H1 (cell line): ENCODE results near the gene ERICH2. TPM values are rescaled to one million over a fixed set of nuclear protein-coding genes. Genes with fewer than 3 reads are reported as not detected.

Source experiments
- CHD2 ChIP-seq: IDR thresholded peaks from 2 replicates; pipeline ENCODE4 v1.6.1; 2012; ENCODE audit warnings: low read length, improper control_type of control experiment
- CREB1 ChIP-seq: IDR thresholded peaks from 2 replicates; pipeline ENCODE4 v1.6.1; 2012; ENCODE audit warnings: inconsistent platforms
- KDM4A ChIP-seq: IDR thresholded peaks from one replicate; pipeline ENCODE4 v1.7.1; 2012; ENCODE audit warnings: low read depth, mild to moderate bottlenecking, moderate library complexity, low read length, inconsistent platforms; ENCODE audit not compliant: severe bottlenecking
- KDM5A ChIP-seq: fragments of 200-600 bp; IDR thresholded peaks from 2 replicates; pipeline ENCODE4 v1.7.1; 2012; ENCODE audit warnings: mild to moderate bottlenecking, low read length, inconsistent platforms, mixed read lengths
- POLR2AphosphoS5 ChIP-seq: IDR thresholded peaks from 2 replicates; pipeline ENCODE4 v1.6.1; 2011; ENCODE audit warnings: low read depth, low read length
- RBBP5 ChIP-seq: IDR thresholded peaks from 2 replicates; pipeline ENCODE4 v1.7.1; 2012; ENCODE audit warnings: low read depth, mild to moderate bottlenecking, inconsistent platforms, low read length, moderate library complexity, borderline replicate concordance
- SUZ12 ChIP-seq: fragments of 200-600 bp; sonication (generic); IDR thresholded peaks from 2 replicates; pipeline ENCODE4 v1.6.1; 2012; ENCODE audit warnings: mild to moderate bottlenecking, inconsistent platforms, low read length, moderate library complexity, mixed read lengths
- TAF1 ChIP-seq: IDR thresholded peaks from 2 replicates; pipeline ENCODE4 v1.6.1; 2011; ENCODE audit warnings: mild to moderate bottlenecking, low read depth, low read length
- polyA plus RNA-seq, 7 experiments: library from polyadenylated mRNA; depleted of rRNA in 3 of 7; stranded (reverse) in 5 of 7; unstranded in 2 of 7; fragments of >200 nt in 5 of 7; fragments of 200-250 nt in 2 of 7; gene quantifications; 1 replicate in 5 of 7; 2 replicates in 1 of 7; 4 replicates in 1 of 7; pipeline versions ENCODE4 v1.2.1 to v1.2.3, GENCODE V29; 2011 to 2013; ENCODE audit warnings: missing spikeins in 2 of 7, mixed read lengths in 2 of 7
- total RNA-seq: library from RNA; stranded (reverse); fragmentation: NEBNext Ultra II Directional; extraction: Animal tissue kit (Norgen Biotek cat#: 25700); gene quantifications from 2 replicates; pipeline ENCODE4 v1.2.1, GENCODE V29; 2021
- TF ChIP-seq, protein P1 (sequence below): fragments of 300-600 bp; sonication (generic); IDR thresholded peaks from 2 replicates; pipeline ENCODE4 v1.7.1; 2012; ENCODE audit warnings: low read length, moderate library complexity, mild to moderate bottlenecking, inconsistent platforms; ENCODE audit not compliant: insufficient replicate concordance
- TF ChIP-seq, protein P2 (sequence below): IDR thresholded peaks from 2 replicates; pipeline ENCODE4 v1.6.1; 2012; ENCODE audit warnings: inconsistent platforms

Gene ERICH2
- total and polyA plus RNA-seq, 2 of the 8 experiments (the other 6 are each of a cell fraction or from before 2014, with no cell fraction given): 0.20 to 2.1 TPM

DNA sequence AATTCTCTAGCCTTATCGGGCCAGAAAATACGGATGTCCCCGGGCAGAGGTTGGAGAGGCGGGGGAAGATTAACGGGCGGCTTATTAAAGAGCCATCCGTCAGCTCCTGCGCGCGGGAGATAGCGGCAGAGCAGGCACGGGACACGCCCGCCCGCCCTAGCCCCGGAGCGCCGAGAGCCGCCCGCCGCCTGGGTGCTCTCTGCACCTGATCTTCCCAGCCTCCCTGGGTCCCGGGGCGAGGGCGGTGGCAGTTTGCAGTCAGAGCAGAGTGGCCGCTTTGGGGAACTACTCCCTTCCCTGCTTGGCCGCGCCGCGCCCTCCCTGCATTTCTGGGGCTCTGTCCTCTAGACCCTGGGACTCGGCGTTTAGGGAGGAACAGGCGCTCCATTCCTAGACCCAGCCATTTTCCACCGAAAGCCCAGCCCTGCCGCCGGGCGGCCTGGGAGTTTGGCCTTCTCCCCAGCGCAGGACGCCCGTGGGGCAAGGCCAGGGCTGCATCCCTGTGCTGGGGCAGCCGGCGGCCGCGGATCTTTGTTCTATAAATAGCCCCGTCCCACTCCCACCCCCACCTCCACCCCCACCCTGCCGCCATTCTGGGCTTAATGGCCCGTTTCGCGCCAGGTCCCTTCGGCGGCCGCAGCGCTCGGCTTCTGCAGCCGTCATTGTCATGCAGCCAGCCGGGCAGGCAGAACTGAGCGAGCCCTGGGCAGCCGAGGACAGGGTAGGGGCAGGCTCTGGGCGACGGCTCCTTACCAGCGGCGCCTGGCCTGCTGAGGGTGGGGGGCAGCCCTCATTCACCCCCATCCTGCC is 53.1 kb downstream of the ERICH2 start (continued):
- TF ChIP-seq, protein P1, sequence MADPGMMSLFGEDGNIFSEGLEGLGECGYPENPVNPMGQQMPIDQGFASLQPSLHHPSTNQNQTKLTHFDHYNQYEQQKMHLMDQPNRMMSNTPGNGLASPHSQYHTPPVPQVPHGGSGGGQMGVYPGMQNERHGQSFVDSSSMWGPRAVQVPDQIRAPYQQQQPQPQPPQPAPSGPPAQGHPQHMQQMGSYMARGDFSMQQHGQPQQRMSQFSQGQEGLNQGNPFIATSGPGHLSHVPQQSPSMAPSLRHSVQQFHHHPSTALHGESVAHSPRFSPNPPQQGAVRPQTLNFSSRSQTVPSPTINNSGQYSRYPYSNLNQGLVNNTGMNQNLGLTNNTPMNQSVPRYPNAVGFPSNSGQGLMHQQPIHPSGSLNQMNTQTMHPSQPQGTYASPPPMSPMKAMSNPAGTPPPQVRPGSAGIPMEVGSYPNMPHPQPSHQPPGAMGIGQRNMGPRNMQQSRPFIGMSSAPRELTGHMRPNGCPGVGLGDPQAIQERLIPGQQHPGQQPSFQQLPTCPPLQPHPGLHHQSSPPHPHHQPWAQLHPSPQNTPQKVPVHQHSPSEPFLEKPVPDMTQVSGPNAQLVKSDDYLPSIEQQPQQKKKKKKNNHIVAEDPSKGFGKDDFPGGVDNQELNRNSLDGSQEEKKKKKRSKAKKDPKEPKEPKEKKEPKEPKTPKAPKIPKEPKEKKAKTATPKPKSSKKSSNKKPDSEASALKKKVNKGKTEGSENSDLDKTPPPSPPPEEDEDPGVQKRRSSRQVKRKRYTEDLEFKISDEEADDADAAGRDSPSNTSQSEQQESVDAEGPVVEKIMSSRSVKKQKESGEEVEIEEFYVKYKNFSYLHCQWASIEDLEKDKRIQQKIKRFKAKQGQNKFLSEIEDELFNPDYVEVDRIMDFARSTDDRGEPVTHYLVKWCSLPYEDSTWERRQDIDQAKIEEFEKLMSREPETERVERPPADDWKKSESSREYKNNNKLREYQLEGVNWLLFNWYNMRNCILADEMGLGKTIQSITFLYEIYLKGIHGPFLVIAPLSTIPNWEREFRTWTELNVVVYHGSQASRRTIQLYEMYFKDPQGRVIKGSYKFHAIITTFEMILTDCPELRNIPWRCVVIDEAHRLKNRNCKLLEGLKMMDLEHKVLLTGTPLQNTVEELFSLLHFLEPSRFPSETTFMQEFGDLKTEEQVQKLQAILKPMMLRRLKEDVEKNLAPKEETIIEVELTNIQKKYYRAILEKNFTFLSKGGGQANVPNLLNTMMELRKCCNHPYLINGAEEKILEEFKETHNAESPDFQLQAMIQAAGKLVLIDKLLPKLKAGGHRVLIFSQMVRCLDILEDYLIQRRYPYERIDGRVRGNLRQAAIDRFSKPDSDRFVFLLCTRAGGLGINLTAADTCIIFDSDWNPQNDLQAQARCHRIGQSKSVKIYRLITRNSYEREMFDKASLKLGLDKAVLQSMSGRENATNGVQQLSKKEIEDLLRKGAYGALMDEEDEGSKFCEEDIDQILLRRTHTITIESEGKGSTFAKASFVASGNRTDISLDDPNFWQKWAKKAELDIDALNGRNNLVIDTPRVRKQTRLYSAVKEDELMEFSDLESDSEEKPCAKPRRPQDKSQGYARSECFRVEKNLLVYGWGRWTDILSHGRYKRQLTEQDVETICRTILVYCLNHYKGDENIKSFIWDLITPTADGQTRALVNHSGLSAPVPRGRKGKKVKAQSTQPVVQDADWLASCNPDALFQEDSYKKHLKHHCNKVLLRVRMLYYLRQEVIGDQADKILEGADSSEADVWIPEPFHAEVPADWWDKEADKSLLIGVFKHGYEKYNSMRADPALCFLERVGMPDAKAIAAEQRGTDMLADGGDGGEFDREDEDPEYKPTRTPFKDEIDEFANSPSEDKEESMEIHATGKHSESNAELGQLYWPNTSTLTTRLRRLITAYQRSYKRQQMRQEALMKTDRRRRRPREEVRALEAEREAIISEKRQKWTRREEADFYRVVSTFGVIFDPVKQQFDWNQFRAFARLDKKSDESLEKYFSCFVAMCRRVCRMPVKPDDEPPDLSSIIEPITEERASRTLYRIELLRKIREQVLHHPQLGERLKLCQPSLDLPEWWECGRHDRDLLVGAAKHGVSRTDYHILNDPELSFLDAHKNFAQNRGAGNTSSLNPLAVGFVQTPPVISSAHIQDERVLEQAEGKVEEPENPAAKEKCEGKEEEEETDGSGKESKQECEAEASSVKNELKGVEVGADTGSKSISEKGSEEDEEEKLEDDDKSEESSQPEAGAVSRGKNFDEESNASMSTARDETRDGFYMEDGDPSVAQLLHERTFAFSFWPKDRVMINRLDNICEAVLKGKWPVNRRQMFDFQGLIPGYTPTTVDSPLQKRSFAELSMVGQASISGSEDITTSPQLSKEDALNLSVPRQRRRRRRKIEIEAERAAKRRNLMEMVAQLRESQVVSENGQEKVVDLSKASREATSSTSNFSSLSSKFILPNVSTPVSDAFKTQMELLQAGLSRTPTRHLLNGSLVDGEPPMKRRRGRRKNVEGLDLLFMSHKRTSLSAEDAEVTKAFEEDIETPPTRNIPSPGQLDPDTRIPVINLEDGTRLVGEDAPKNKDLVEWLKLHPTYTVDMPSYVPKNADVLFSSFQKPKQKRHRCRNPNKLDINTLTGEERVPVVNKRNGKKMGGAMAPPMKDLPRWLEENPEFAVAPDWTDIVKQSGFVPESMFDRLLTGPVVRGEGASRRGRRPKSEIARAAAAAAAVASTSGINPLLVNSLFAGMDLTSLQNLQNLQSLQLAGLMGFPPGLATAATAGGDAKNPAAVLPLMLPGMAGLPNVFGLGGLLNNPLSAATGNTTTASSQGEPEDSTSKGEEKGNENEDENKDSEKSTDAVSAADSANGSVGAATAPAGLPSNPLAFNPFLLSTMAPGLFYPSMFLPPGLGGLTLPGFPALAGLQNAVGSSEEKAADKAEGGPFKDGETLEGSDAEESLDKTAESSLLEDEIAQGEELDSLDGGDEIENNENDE: no peak
- TF ChIP-seq KDM4A: peak; percentile 69
- TF ChIP-seq KDM5A: no peak
- TF ChIP-seq, protein P2, sequence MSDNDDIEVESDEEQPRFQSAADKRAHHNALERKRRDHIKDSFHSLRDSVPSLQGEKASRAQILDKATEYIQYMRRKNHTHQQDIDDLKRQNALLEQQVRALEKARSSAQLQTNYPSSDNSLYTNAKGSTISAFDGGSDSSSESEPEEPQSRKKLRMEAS: peak; percentile 71
- 0 out of 2 replicates have a peak, but pooled peaks have one; percentile 19 for TF ChIP-seq CREB1
- TF ChIP-seq TAF1: 0 out of 2 replicates have a peak, but pooled peaks have one; percentile 37
- TF ChIP-seq RBBP5: peak; percentile 52; the same call in 1 of the 2 replicates
- no peak for TF ChIP-seq POLR2AphosphoS5
- no peak for TF ChIP-seq CHD2
- TF ChIP-seq SUZ12: peak; percentile 3
